NCI-H1436 treated with DMSO at 0.1 percent for 48 hours (cell line): ENCODE results near the gene RBM25.
A peak's percentile ranks its signal among the peaks of the same experiment; 100 is the strongest.
"Not testable (repeated sequence)": the region's sequence is repeated elsewhere in the genome, so short reads cannot be mapped to it uniquely, and the experiment has no call there.

Experiments used
- DNase-seq: peaks from one replicate; lab custom pipeline; 2025; lab: John Stamatoyannopoulos, UW

The RBM25 gene

GRCh38 chr14:73058224-73058921 lies at the start of gene RBM25:
TSS of gene RBM25 (plus strand) at chr14:73058534. CDS start at chr14:73071642, 13,108 bp downstream.
- DNase-seq = peak; percentile 98

- DNase-seq = not testable (repeated sequence)
These were observed 47.1 kb upstream of the RBM25 start for GRCh38 chr14:73011189-73011588.

GRCh38 chr14:73014105-73014504 lies 44.2 kb upstream of the RBM25 start:
- no peak for DNase-seq

- DNase-seq = not testable (repeated sequence)
These were observed 42.8 kb upstream of the RBM25 start for GRCh38 chr14:73015552-73015951.

- not testable (repeated sequence) for DNase-seq
These were observed 42.3 kb upstream of the RBM25 start for GRCh38 chr14:73016011-73016410.

GRCh38 chr14:73022051-73022450 lies 36.3 kb upstream of the RBM25 start:
- no peak for DNase-seq

- DNase-seq = no peak
These were observed 32.8 kb upstream of the RBM25 start for GRCh38 chr14:73025544-73025943.

- DNase-seq = no peak
These were observed 32.0 kb upstream of the RBM25 start for GRCh38 chr14:73026243-73026844.

- peak; percentile 83 for DNase-seq
These were observed 31.3 kb upstream of the RBM25 start, which contains the start of gene ZFYVE1 for GRCh38 chr14:73026845-73027542. TSS of gene ZFYVE1 (minus strand) at chr14:73027106. CDS start at chr14:73024508, 2,598 bp downstream.

GRCh38 chr14:73027546-73027945 lies 30.8 kb upstream of the RBM25 start:
- DNase-seq = no peak

GRCh38 chr14:73027984-73028383 lies 30.4 kb upstream of the RBM25 start:
- no peak for DNase-seq

GRCh38 chr14:73036706-73037450 lies 21.5 kb upstream of the RBM25 start:
- not testable (repeated sequence) for DNase-seq

- DNase-seq = no peak
These were observed 10.5 kb upstream of the RBM25 start for GRCh38 chr14:73047808-73048207.

GRCh38 chr14:73049428-73049827 lies 8.9 kb upstream of the RBM25 start:
- DNase-seq = no peak

GRCh38 chr14:73055251-73055650 lies 3.1 kb upstream of the RBM25 start:
- no peak for DNase-seq

GRCh38 chr14:73057944-73058223 lies 450 bp upstream of the RBM25 start:
- no peak for DNase-seq

- DNase-seq = no peak
These were observed 764 bp downstream of the RBM25 start for GRCh38 chr14:73058922-73059673.

- no peak for DNase-seq
These were observed 11.3 kb downstream of the RBM25 start for GRCh38 chr14:73069585-73069984.

GRCh38 chr14:73091044-73091443 lies 32.7 kb downstream of the RBM25 start:
- DNase-seq = no peak

GRCh38 chr14:73097421-73097820 lies 39.1 kb downstream of the RBM25 start:
- no peak for DNase-seq

GRCh38 chr14:73100334-73100733 lies 42.0 kb downstream of the RBM25 start:
- no peak for DNase-seq
